IMR-90 (cell line): ENCODE measurements around the gene PDXDC1. TPM values are rescaled to one million over a fixed set of nuclear protein-coding genes. Genes with fewer than 3 reads are reported as not detected.
"Not testable (repeated sequence)": the region's sequence is repeated elsewhere in the genome, so short reads cannot be mapped to it uniquely, and the experiment has no call there.

ENCODE experiments used
- ATAC-seq: fragments of 200-7000 bp; cut with Tn5 transposase; 2 replicates; pipeline ENCODE4 v1.9.1; 2020; ENCODE audit warnings: low read depth, mild to moderate bottlenecking, moderate library complexity
- BruUV-seq: library from RNA; stranded (reverse); fragments of 400-500 nt; replicated peaks from 2 replicates; lab custom pipeline; 2021; lab: Mats Ljungman, UMichigan
- CTCF ChIA-PET: fragments of 300-600 bp; formaldehyde crosslinking; extraction: SDS; loops from one replicate; lab custom pipeline; 2021; ENCODE audit warnings: antibody characterized with exemption; lab: Yijun Ruan, JAX
- POLR2A ChIA-PET: fragments of 300-600 bp; sonication (Branson Sonifier 250); formaldehyde crosslinking; loops from one replicate; lab custom pipeline; 2022; ENCODE audit warnings: antibody characterized with exemption; ENCODE audit not compliant: unreplicated experiment; lab: Charles Lee
- DNase-seq: peaks from one replicate; pipeline ENCODE4 v3.0.0; 2013
- H2AFZ ChIP-seq: replicated peaks from 2 replicates; pipeline ENCODE3; 2013; ENCODE audit warnings: low read length, mild to moderate bottlenecking; ENCODE audit not compliant: poor library complexity
- H2AK5ac ChIP-seq: 2 replicates; pipeline ENCODE4 v1.6.1; 2013; ENCODE audit warnings: low read depth, low read length, inconsistent platforms
- H2AK9ac ChIP-seq: replicated peaks from 2 replicates; pipeline ENCODE3; 2013; ENCODE audit warnings: mild to moderate bottlenecking, low read depth, low read length, moderate library complexity; ENCODE audit not compliant: poor library complexity
- H2BK120ac ChIP-seq: 2 replicates; pipeline ENCODE4 v1.6.1; 2013; ENCODE audit warnings: low read depth, low read length, inconsistent platforms
- H2BK15ac ChIP-seq: 3 replicates; pipeline ENCODE4 v1.6.1; 2013; ENCODE audit warnings: low read depth, low read length, inconsistent platforms
- H2BK20ac ChIP-seq: 2 replicates; pipeline ENCODE4 v1.6.1; 2013; ENCODE audit warnings: low read depth, mild to moderate bottlenecking, inconsistent platforms, low read length, moderate library complexity
- H2BK5ac ChIP-seq: 2 replicates; pipeline ENCODE4 v1.6.1; 2013; ENCODE audit warnings: mild to moderate bottlenecking, low read depth, low read length, inconsistent platforms; ENCODE audit not compliant: poor library complexity, severe bottlenecking
- H3K14ac ChIP-seq: replicated peaks from 2 replicates; pipeline ENCODE4 v1.6.1; 2013; ENCODE audit warnings: low read depth, low read length, inconsistent platforms
- H3K18ac ChIP-seq: 2 replicates; pipeline ENCODE4 v1.6.1; 2013; ENCODE audit warnings: low read depth, low read length, control low read depth
- H3K23ac ChIP-seq: 2 replicates; pipeline ENCODE4 v1.6.1; 2013; ENCODE audit warnings: low read depth, low read length, inconsistent platforms
- H3K27ac ChIP-seq: 2 replicates; pipeline ENCODE4 v1.5.1; 2013; ENCODE audit warnings: mild to moderate bottlenecking, control low read depth, low read length; ENCODE audit not compliant: insufficient read depth
- H3K27me3 ChIP-seq: 2 replicates; pipeline ENCODE4 v1.6.1; 2013; ENCODE audit warnings: low read length; ENCODE audit not compliant: control insufficient read depth, insufficient read depth
- H3K36me3 ChIP-seq: 2 replicates; pipeline ENCODE4 v1.6.1; 2013; ENCODE audit warnings: low read length, mixed read lengths; ENCODE audit not compliant: control insufficient read depth, insufficient read depth
- H3K4ac ChIP-seq: 2 replicates; pipeline ENCODE4 v1.6.1; 2013; ENCODE audit warnings: low read depth, low read length, inconsistent platforms
- H3K4me1 ChIP-seq: 2 replicates; pipeline ENCODE4 v1.6.1; 2013; ENCODE audit warnings: low read length, mixed read lengths; ENCODE audit not compliant: control insufficient read depth, insufficient read depth
- H3K4me2 ChIP-seq: 2 replicates; pipeline ENCODE4 v1.6.1; 2013; ENCODE audit warnings: low read depth, mild to moderate bottlenecking, control low read depth, low read length, moderate library complexity
- H3K4me3 ChIP-seq: 2 replicates; pipeline ENCODE4 v1.5.1; 2013; ENCODE audit warnings: low read depth, mild to moderate bottlenecking, control low read depth, low read length, moderate library complexity; ENCODE audit not compliant: insufficient read depth
- H3K56ac ChIP-seq: 2 replicates; pipeline ENCODE4 v1.6.1; 2013; ENCODE audit warnings: low read length, inconsistent platforms; ENCODE audit not compliant: insufficient read depth; ENCODE audit errors: extremely low read depth
- H3K79me1 ChIP-seq, 2 experiments: 2 replicates each; pipeline ENCODE4 v1.6.1; 2013; ENCODE audit warnings: low read length in 2 of 2, inconsistent platforms in 1 of 2, low read depth in 1 of 2
- H3K9ac ChIP-seq: 2 replicates; pipeline ENCODE4 v1.6.1; 2013; ENCODE audit warnings: low read depth, low read length, control low read depth
- H3K9me1 ChIP-seq: 2 replicates; pipeline ENCODE4 v1.6.1; 2013; ENCODE audit warnings: low read length, inconsistent platforms; ENCODE audit not compliant: insufficient read depth
- H3K9me3 ChIP-seq: 2 replicates; pipeline ENCODE4 v1.6.1; 2013; ENCODE audit warnings: low read length; ENCODE audit not compliant: control insufficient read depth, insufficient read depth
- H4K20me1 ChIP-seq: 2 replicates; pipeline ENCODE4 v1.6.1; 2013; ENCODE audit warnings: low read length, inconsistent platforms; ENCODE audit not compliant: insufficient read depth
- H4K5ac ChIP-seq: 2 replicates; pipeline ENCODE4 v1.6.1; 2013; ENCODE audit warnings: mild to moderate bottlenecking, low read depth, low read length, control low read depth
- H4K8ac ChIP-seq, 2 experiments: 2 replicates each; pipeline ENCODE4 v1.6.1; 2013; ENCODE audit warnings: low read depth in 2 of 2, low read length in 2 of 2, control low read depth in 1 of 2, inconsistent platforms in 1 of 2
- H4K91ac ChIP-seq: 2 replicates; pipeline ENCODE4 v1.6.1; 2013; ENCODE audit warnings: low read depth, low read length, inconsistent platforms; ENCODE audit not compliant: insufficient read depth
- WGBS, 2 experiments: methylation state at CpG; one replicate each; pipeline versions ENCODE4 v1.1.5 to v1.1.7; 2013; ENCODE audit warnings: missing lambda C conversion rate in 2 of 2; ENCODE audit not compliant: insufficient read length in 1 of 2; ENCODE audit errors: extremely low coverage in 2 of 2; 5-methylcytosine and 5-hydroxymethylcytosine counted together
- dilution Hi-C: fragments of 300-500 bp; cut with HindIII; formaldehyde crosslinking; loops from one replicate; pipeline ENCODE4 v1.14.3; 2018; ENCODE audit warnings: low sequenced_read_pairs; ENCODE audit not compliant: unreplicated experiment
- in situ Hi-C: fragments of 300-500 bp; cut with MboI; formaldehyde crosslinking; loops from 3 replicates; pipeline ENCODE4 v1.14.3; 2019; ENCODE audit warnings: low sequenced_read_pairs, inconsistent platforms, mixed read lengths
- intact Hi-C: fragments of 100-400 bp; cut with micrococcal nuclease; formaldehyde crosslinking; loops from 2 replicates; pipeline ENCODE4 v1.10.0; 2022
- microRNA-seq, 2 experiments: library from miRNA; stranded (forward) in 1 of 2; unstranded in 1 of 2; fragments of 10-50 nt in 1 of 2; fragments of <30 nt in 1 of 2; gene quantifications in 1 of 2; microRNA quantifications in 1 of 2; one replicate each; pipeline versions ENCODE3 to v1.1.0; 2013 to 2020; ENCODE audit not compliant: insufficient read depth in 1 of 2, insufficient read length in 1 of 2, unreplicated experiment in 1 of 2
- polyA plus RNA-seq, 3 experiments: library from polyadenylated mRNA; depleted of rRNA; stranded (reverse); fragments of >200 nt; gene quantifications; 2 replicates each; pipeline ENCODE4 v1.2.3, GENCODE V29; 2012; ENCODE audit warnings: low replicate concordance in 1 of 3
- small RNA-seq, 5 experiments: library from RNA; depleted of rRNA; stranded (forward); fragments of <200 nt; gene quantifications; one replicate each; pipeline ENCODE3, GENCODE V24; 2012
- total RNA-seq: library from RNA; depleted of rRNA; stranded (reverse); fragments of >200 nt; gene quantifications from 2 replicates; pipeline ENCODE4 v1.2.3, GENCODE V29; 2012; rRNA removed

Gene PDXDC1
- total and polyA plus RNA-seq, 2 of the 4 experiments (the other 2 are of a cell fraction), result 68.7 to 117 TPM

DNA sequence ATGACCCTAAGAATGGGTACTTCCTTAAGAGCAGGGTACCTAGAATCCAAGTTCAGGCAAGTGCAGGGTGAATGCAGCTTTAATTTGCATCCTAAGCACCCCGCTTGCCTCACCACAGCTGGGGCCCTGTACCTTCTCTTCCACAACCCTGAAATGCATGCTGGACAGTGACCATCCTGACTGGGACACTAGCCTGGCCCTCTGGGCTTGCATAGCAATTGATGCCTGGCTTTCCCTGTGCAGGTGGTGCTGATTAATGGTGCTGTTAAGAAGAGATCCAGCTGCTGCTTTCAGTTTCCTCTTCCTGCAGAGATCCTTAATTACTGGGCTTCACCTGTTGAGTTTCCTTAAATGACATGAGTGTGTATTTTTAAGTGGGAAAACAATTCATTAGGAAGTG lies 209.2 kb downstream of the PDXDC1 start:
- BruUV-seq, DNase-seq, H2BK5ac ChIP-seq, H3K79me1 ChIP-seq, H3K56ac ChIP-seq, H3K9ac ChIP-seq, H3K36me3 ChIP-seq, H3K9me1 ChIP-seq, H2BK15ac ChIP-seq, POLR2A ChIA-PET, H4K8ac ChIP-seq, H4K91ac ChIP-seq, H3K23ac ChIP-seq, H3K9me3 ChIP-seq, H4K5ac ChIP-seq, H2AK9ac ChIP-seq, H3K4me3 ChIP-seq, CTCF ChIA-PET, H3K18ac ChIP-seq, ATAC-seq, H3K27me3 ChIP-seq, dilution Hi-C loops, H3K4me2 ChIP-seq, H2BK20ac ChIP-seq, H3K27ac ChIP-seq, H3K14ac ChIP-seq, H3K4me1 ChIP-seq, H2AK5ac ChIP-seq, H4K20me1 ChIP-seq, H3K4ac ChIP-seq, in situ Hi-C loops, H2BK120ac ChIP-seq, H2AFZ ChIP-seq, intact Hi-C loops: not testable (repeated sequence)
- no CpG with 5 or more reads among the region's 1 CpG for WGBS, 2 experiments

Small RNA genes within 50 kb of the gene (microRNA-seq; reads per million reads assigned to microRNA genes)
- gene AC138932.4 (ENCODE audit: insufficient read depth, insufficient read length), result not detected
- 0 reads per million in 2 experiments for gene MIR1972-1 (ENCODE audit: insufficient read depth in 1 of 2, insufficient read length in 1 of 2, unreplicated experiment in 1 of 2)
- 0 reads per million in 2 experiments for gene MIR3180-4 (ENCODE audit: insufficient read depth in 1 of 2, insufficient read length in 1 of 2, unreplicated experiment in 1 of 2)
- gene MIR6511A1 (ENCODE audit: insufficient read depth in 1 of 2, insufficient read length in 1 of 2, unreplicated experiment in 1 of 2), result 0 reads per million in 2 experiments
- not detected for gene MIR6511B2 (ENCODE audit: unreplicated experiment)
- gene MIR6770-1 (ENCODE audit: insufficient read depth in 1 of 2, insufficient read length in 1 of 2, unreplicated experiment in 1 of 2), result 0 reads per million in 2 experiments
- gene RF00019 (ENCODE audit: insufficient read depth, insufficient read length), result not detected

Small RNA genes within 50 kb of the gene (small RNA-seq; reads per million reads assigned to genes)
- gene AC138932.4 (0 reads per million in 5 experiments), gene MIR1972-1 (0 reads per million in 5 experiments), gene MIR3180-4 (0 reads per million in 5 experiments), gene MIR6511A1 (0 reads per million in 5 experiments), gene MIR6770-1 (0 reads per million in 5 experiments), gene RF00019 (0 reads per million in 5 experiments)

Other genes starting within 250 kb of the PDXDC1 start
- not detected in 2 replicates for gene NPIPA2, start 232.5 kb upstream of the PDXDC1 start, total RNA-seq
- 0.23 and 0.27 TPM in 2 replicates for gene NPIPA2, start 232.5 kb upstream of the PDXDC1 start, polyA plus RNA-seq (2012; rRNA removed)
- gene NOMO1, start 141.3 kb upstream of the PDXDC1 start, total RNA-seq, result 74.4 and 118 TPM in 2 replicates
- gene NOMO1, start 141.3 kb upstream of the PDXDC1 start, polyA plus RNA-seq (2012; rRNA removed), result 95.1 and 99.2 TPM in 2 replicates
- gene NPIPA1, start 37.6 kb upstream of the PDXDC1 start, total RNA-seq, result 8.1 and 10.3 TPM in 2 replicates
- gene NPIPA1, start 37.6 kb upstream of the PDXDC1 start, polyA plus RNA-seq (2012; rRNA removed), result 74.5 and 85.8 TPM in 2 replicates
- 54.4 and 66.3 TPM in 2 replicates for gene NTAN1, start 81.0 kb downstream of the PDXDC1 start, total RNA-seq
- 50.5 and 50.6 TPM in 2 replicates for gene NTAN1, start 81.0 kb downstream of the PDXDC1 start, polyA plus RNA-seq (2012; rRNA removed)
- gene RRN3, start 119.2 kb downstream of the PDXDC1 start, total RNA-seq, result 47.7 and 58.3 TPM in 2 replicates
- 17.6 and 22.1 TPM in 2 replicates for gene RRN3, start 119.2 kb downstream of the PDXDC1 start, polyA plus RNA-seq (2012; rRNA removed)